Keratinocyte (primary cell): Measurements from ENCODE around the gene GPR160. TPM values are rescaled to one million over a fixed set of nuclear protein-coding genes. Genes with fewer than 3 reads are reported as not detected.

ENCODE experiments used
- DNase-seq: peaks from one replicate; pipeline ENCODE4 v3.0.0-alpha.2; 2011; ENCODE audit warnings: low read depth, missing footprints, low spot score
- FAIRE-seq: peaks from 2 replicates; lab custom pipeline; 2011; peaks lifted over from hg19 to GRCh38; lab: Jason Lieb, UNC
- H2AFZ ChIP-seq: 2 replicates; pipeline ENCODE4 v1.6.0; 2012; ENCODE audit warnings: low read length, control low read depth, inconsistent platforms; ENCODE audit not compliant: control insufficient read depth
- H3K27ac ChIP-seq: 2 replicates; pipeline ENCODE4 v1.5.1; 2011; ENCODE audit warnings: low read length; ENCODE audit not compliant: control insufficient read depth, insufficient read depth
- H3K27me3 ChIP-seq: 3 replicates; pipeline ENCODE4 v1.6.0; 2011; ENCODE audit warnings: low read length; ENCODE audit not compliant: control insufficient read depth, insufficient read depth; ENCODE audit errors: extremely low read depth
- H3K36me3 ChIP-seq, 2 experiments: 2 replicates in 1 of 2; 3 replicates in 1 of 2; pipeline ENCODE4 v1.5.1; 2011; ENCODE audit warnings: low read length in 2 of 2, mild to moderate bottlenecking in 1 of 2; ENCODE audit not compliant: control insufficient read depth in 2 of 2, insufficient read depth in 2 of 2; ENCODE audit errors: extremely low read depth in 1 of 2
- H3K4me1 ChIP-seq: 3 replicates; pipeline ENCODE4 v1.5.1; 2011; ENCODE audit warnings: low read length; ENCODE audit not compliant: control insufficient read depth, insufficient read depth; ENCODE audit errors: extremely low read depth
- H3K4me2 ChIP-seq: 3 replicates; pipeline ENCODE4 v1.6.0; 2011; ENCODE audit warnings: low read depth, low read length; ENCODE audit not compliant: control insufficient read depth, insufficient read depth; ENCODE audit errors: extremely low read depth
- H3K4me3 ChIP-seq, 3 experiments: fragments of 200-600 bp in 1 of 3; sonication (generic) in 1 of 3; 2 replicates in 2 of 3; 3 replicates in 1 of 3; pipeline ENCODE4 v1.5.1; 2011 to 2016; ENCODE audit warnings: low read length in 3 of 3, mild to moderate bottlenecking in 3 of 3, control low read depth in 2 of 3, inconsistent platforms in 1 of 3, low read depth in 1 of 3, mixed read lengths in 1 of 3, mixed run types in 1 of 3, moderate library complexity in 1 of 3; ENCODE audit not compliant: control insufficient read depth in 2 of 3, insufficient read depth in 2 of 3; ENCODE audit errors: extremely low read depth in 1 of 3
- H3K79me2 ChIP-seq: 2 replicates; pipeline ENCODE4 v1.6.0; 2012; ENCODE audit warnings: low read length; ENCODE audit not compliant: control insufficient read depth, insufficient read depth
- H3K9ac ChIP-seq: 3 replicates; pipeline ENCODE4 v1.6.0; 2011; ENCODE audit warnings: low read length; ENCODE audit not compliant: control insufficient read depth, insufficient read depth; ENCODE audit errors: extremely low read depth
- H3K9me1 ChIP-seq: 3 replicates; pipeline ENCODE4 v1.6.0; 2011; ENCODE audit warnings: low read length; ENCODE audit not compliant: control insufficient read depth, insufficient read depth; ENCODE audit errors: extremely low read depth
- H3K9me3 ChIP-seq: 2 replicates; pipeline ENCODE4 v1.5.1; 2012; ENCODE audit warnings: low read depth, low read length; ENCODE audit not compliant: control insufficient read depth
- H4K20me1 ChIP-seq: 3 replicates; pipeline ENCODE4 v1.6.0; 2011; ENCODE audit warnings: low read length; ENCODE audit not compliant: control insufficient read depth, insufficient read depth; ENCODE audit errors: extremely low read depth
- CTCF ChIP-seq, 3 experiments: IDR thresholded peaks in 1 of 3; conservative IDR thresholded peaks in 1 of 3; optimal IDR thresholded peaks in 1 of 3; 2 replicates in 2 of 3; 3 replicates in 1 of 3; pipeline versions ENCODE3 to v1.5.1; 2011; ENCODE audit warnings: low read length in 3 of 3, mild to moderate bottlenecking in 3 of 3, moderate library complexity in 2 of 3, control low read depth in 1 of 3, inconsistent platforms in 1 of 3; ENCODE audit not compliant: insufficient read depth in 2 of 3; ENCODE audit errors: extremely low read depth in 1 of 3
- EZH2 ChIP-seq: IDR thresholded peaks from one replicate; pipeline ENCODE4 v1.6.1; 2012; ENCODE audit warnings: inconsistent platforms, mild to moderate bottlenecking, low read length, moderate library complexity
- dilution Hi-C: fragments of 300-500 bp; cut with MboI; formaldehyde crosslinking; loops from one replicate; pipeline ENCODE4 v1.7.0; 2020; ENCODE audit warnings: low sequenced_read_pairs; ENCODE audit not compliant: extremely low pct_ligation_motif_present
- polyA plus RNA-seq, 5 experiments: library from polyadenylated mRNA; depleted of rRNA in 3 of 5; stranded (reverse) in 3 of 5; stranded (forward) in 1 of 5; unstranded in 1 of 5; fragments of >200 nt; gene quantifications; 1 replicate in 1 of 5; 2 replicates in 3 of 5; 3 replicates in 1 of 5; pipeline versions ENCODE4 v1.2.1 to v1.2.3, GENCODE V29; 2011 to 2012; ENCODE audit warnings: missing spikeins in 2 of 5, low read depth in 1 of 5, low replicate concordance in 1 of 5

The GPR160 gene
- polyA plus RNA-seq, 1 donor (not counting 4 experiments of a cell fraction or from before 2014, with no cell fraction given), result 0.22 TPM

GRCh38 chr3:170079536-170080165 lies 41.9 kb downstream of the GPR160 start:
- no peaks in the 10 kb centered on the region for H3K27me3 ChIP-seq
- H3K4me3 ChIP-seq, result no peak overlapping the region
- no peaks in the 10 kb centered on the region for H4K20me1 ChIP-seq
- H3K9me3 ChIP-seq, result no peaks in the 10 kb centered on the region
- no peak for FAIRE-seq
- no peaks in the 10 kb centered on the region for H3K4me1 ChIP-seq
- H3K4me2 ChIP-seq, result no peak overlapping the region
- H3K27ac ChIP-seq, result no peak overlapping the region
- H3K36me3 ChIP-seq, result no peaks in the 10 kb centered on the region
- TF ChIP-seq CTCF (optimal IDR thresholded peaks at IDR 0.05 in 1 of 3, IDR thresholded peaks at IDR 0.05 in 1 of 3, conservative IDR thresholded peaks at IDR 0.05 in 1 of 3; ENCODE audit: extremely low read depth in 1 of 3, insufficient read depth in 2 of 3, low read length in 3 of 3) (no peak), EZH2 (no peak)
- dilution Hi-C loops, result no loop called here
- no peak for DNase-seq
- H3K79me2 ChIP-seq, result no peaks in the 10 kb centered on the region
- H2AFZ ChIP-seq, result no peak overlapping the region
- no peak overlapping the region for H3K9ac ChIP-seq
- no peaks in the 10 kb centered on the region for H3K9me1 ChIP-seq

DNA sequence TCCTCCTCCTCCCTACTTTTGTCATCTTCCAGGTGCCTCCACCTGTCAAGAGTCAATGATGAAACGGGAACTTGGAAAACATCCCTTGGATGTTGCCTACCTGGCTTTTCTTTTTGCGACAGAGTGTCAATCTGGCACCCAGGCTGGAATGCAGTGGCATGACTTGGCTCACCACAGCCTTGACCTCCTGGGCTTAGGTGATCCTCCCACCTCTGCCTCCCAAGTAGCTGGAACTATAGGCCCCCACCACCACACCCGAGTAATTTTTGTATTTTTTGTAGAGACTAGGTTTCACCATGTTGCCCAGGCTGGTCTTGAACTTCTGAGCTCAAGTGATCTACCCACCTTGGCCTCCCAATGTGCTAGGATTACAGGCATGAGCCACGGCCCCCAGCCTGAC lies 42.8 kb downstream of the GPR160 start:
- H3K9me1 ChIP-seq, result no peaks in the 10 kb centered on the region
- no peaks in the 10 kb centered on the region for H3K27me3 ChIP-seq
- H3K9ac ChIP-seq, result no peak overlapping the region
- dilution Hi-C loops, result no loop called here
- no peaks in the 10 kb centered on the region for H3K4me1 ChIP-seq
- H3K79me2 ChIP-seq, result no peaks in the 10 kb centered on the region
- no peak overlapping the region for H3K27ac ChIP-seq
- H3K9me3 ChIP-seq, result no peaks in the 10 kb centered on the region
- H3K4me2 ChIP-seq, result no peak overlapping the region
- peaks cover 0 to 3% of the 10 kb centered on the region in 2 experiments for H3K36me3 ChIP-seq
- no peak overlapping the region for H2AFZ ChIP-seq
- no peak for DNase-seq
- H3K4me3 ChIP-seq, result no peak overlapping the region
- no peak for TF ChIP-seq CTCF (optimal IDR thresholded peaks at IDR 0.05 in 1 of 3, IDR thresholded peaks at IDR 0.05 in 1 of 3, conservative IDR thresholded peaks at IDR 0.05 in 1 of 3; ENCODE audit: extremely low read depth in 1 of 3, insufficient read depth in 2 of 3, low read length in 3 of 3)
- H4K20me1 ChIP-seq, result no peaks in the 10 kb centered on the region
- FAIRE-seq, result no peak
